Mesodermal cell (in vitro differentiated cells): Measurements from ENCODE around the gene ADAMTS2.
A peak's percentile ranks its signal among the peaks of the same experiment; 100 is the strongest.
"Not testable (repeated sequence)": the region's sequence is repeated elsewhere in the genome, so short reads cannot be mapped to it uniquely, and the experiment has no call there.

Source experiments
- H3K27ac ChIP-seq: 2 replicates; pipeline ENCODE4 v1.7.0; 2013; ENCODE audit warnings: mild to moderate bottlenecking, low read depth, low read length, moderate library complexity; ENCODE audit not compliant: severe bottlenecking
- H3K36me3 ChIP-seq: 2 replicates; pipeline ENCODE4 v1.7.1; 2013; ENCODE audit warnings: mild to moderate bottlenecking, low read length, moderate library complexity; ENCODE audit not compliant: control insufficient read depth, insufficient read depth
- H3K4me1 ChIP-seq: one replicate; pipeline ENCODE4 v1.7.1; 2013; ENCODE audit warnings: mild to moderate bottlenecking, low read length; ENCODE audit not compliant: insufficient read depth, control insufficient read depth, poor library complexity, severe bottlenecking
- H3K4me3 ChIP-seq: 2 replicates; pipeline ENCODE4 v1.7.0; 2013; ENCODE audit warnings: low read length, control low read depth, mild to moderate bottlenecking; ENCODE audit not compliant: insufficient read depth, poor library complexity, severe bottlenecking; ENCODE audit errors: extremely low read depth
- H3K9me3 ChIP-seq: 2 replicates; pipeline ENCODE4 v1.7.1; 2013; ENCODE audit warnings: mild to moderate bottlenecking, low read length, moderate library complexity; ENCODE audit not compliant: control insufficient read depth
- WGBS, 2 experiments: methylation state at CpG; one replicate each; pipeline ENCODE4 v1.1.5; 2013; ENCODE audit warnings: missing lambda C conversion rate in 2 of 2; ENCODE audit not compliant: insufficient coverage in 2 of 2; 5-methylcytosine and 5-hydroxymethylcytosine counted together

Gene ADAMTS2

DNA sequence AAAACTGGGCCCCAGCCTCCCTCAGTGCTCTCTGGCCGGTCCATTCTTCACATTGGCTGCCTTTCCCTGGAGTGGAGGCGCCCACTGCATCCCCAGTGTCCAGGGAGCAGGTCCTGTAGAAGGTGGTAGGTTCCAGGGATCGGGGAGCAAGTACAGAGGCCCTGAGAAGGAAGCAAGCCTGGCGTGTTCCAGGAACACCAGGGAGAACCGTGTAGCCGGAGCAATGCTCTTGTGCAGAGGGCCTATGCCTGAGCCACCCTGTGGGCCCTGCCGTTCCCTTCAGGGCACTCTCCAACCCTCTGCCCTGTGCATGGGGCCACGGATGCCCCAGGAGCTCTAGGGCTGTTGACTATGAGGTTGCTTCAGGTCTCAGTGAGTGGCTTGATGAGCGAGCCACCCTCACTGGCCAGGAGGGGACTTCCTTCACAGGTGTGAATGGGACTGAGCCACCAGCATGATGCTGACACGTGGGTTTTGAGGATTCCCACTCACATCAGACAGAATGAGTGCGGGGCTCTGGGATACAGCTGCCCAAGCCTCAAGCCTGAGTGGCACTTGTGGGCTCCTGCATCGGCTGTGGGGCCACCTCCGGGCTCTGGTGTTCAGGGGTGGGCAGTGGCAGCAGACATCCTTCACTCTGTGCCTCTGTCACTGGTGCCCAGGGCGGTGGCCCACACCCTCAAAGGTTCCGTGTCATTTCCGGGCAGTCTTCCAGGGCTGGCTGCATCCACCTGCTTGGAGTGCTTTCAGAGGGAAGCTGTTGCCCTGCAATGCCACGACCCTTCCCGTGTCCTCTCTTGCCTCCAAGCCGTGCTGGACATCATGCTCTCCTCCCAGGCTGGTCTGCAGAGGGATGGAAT, 54.4 kb downstream of the ADAMTS2 start:
- no peak overlapping the region for H3K4me3 ChIP-seq
- H3K9me3 ChIP-seq, result no peaks in the 10 kb centered on the region
- H3K27ac ChIP-seq, result no peak overlapping the region
- 92 to 95% methylated on average over 18 of the region's 19 CpGs for WGBS, 2 experiments
- H3K36me3 ChIP-seq, result no peaks in the 10 kb centered on the region
- H3K4me1 ChIP-seq, result peaks cover 4% of the 10 kb centered on the region

DNA sequence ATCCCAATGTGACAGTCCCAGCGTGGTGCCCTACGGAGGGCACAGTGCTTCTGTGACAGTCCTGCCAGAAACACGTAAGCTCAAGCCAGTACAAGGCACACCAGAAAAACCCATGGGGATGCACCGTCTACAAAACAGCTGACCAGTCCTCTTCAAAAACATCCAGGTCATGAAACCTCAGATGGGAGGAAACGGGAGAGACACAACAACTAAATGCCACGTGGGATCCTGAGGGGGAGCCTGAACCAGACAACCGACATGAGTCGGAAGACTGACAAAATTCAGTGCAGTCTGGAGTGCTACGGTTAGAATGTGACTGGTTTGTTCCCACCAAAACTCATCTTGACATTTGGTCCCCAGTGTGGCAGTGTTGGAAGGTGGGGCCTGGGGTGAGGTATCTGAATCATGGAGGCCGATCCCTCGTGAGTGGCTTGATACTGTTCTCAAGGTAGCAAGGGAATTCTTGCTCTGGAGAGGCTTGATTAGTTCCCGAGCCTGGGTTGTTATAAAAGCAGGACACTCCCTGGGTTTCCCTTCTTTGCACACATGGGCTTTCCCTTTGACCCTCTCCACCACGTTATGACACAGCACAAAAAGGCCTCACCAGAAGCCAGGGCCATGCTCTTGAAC, 55.4 kb downstream of the ADAMTS2 start:
- no peak overlapping the region for H3K27ac ChIP-seq
- H3K4me3 ChIP-seq, result no peak overlapping the region
- no peaks in the 10 kb centered on the region for H3K36me3 ChIP-seq
- 91 to 92% methylated on average over 12 to 13 of the region's 13 CpGs for whole genome bisulfite sequencing, 2 experiments
- H3K9me3 ChIP-seq, result no peaks in the 10 kb centered on the region
- H3K4me1 ChIP-seq, result peaks cover 11% of the 10 kb centered on the region

DNA sequence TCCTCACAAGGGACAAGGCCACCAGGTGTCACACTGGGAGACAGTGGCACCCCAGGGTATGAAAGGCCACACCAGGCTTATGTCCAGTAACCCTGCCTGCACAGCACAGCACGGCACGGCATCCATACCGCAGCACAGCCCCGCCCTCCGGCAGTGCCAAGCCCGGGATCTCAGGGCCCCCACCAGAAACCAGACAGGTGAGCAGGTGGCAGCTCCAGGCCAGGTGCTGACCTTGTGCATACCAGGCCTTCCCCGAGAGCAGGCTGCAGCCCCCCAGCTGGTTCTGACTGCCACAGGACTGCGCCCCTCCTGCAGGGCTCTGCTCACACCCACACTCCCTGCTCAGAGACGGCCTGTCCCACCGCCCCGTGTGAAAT, 56.5 kb downstream of the ADAMTS2 start:
- no peak overlapping the region for H3K27ac ChIP-seq
- H3K9me3 ChIP-seq, result no peaks in the 10 kb centered on the region
- WGBS, 2 experiments, result 93 to 95% methylated on average over 7 to 10 of the region's 11 CpGs

DNA sequence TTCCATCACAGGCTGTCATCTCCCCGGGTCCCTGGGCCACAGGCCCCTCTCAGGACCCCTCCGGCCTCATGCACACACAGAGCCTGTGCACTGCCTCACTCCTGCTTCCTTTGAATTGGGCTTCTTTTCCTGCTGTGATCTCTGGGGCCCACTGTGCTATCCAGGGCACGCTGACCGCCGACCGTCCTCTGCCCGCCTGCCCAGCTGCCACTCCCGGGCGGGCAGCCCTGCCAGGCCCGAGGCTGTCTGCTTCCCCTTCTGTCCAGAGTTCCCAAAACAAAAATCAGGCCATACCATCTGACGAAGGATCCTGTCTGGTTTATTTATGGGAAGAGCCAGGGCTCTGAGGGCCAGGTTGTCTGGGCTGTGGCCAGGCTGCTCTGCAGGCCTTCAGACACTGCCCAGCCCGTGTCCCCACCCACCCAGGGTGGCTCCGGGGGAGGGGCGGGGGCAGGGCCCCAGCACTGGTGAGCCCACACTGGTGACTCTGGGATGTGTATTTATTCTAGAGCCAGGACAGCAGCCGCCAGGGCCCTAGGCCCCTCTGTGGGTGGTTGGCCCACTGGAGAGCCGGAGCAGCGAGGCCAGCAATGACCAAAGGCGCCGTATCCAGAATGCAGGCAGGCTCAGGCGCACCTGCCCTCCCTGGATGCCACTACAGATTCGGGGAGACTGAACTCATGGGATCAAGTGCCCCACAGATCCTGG, 57.0 kb downstream of the ADAMTS2 start:
- H3K9me3 ChIP-seq, result no peaks in the 10 kb centered on the region
- 89 to 96% methylated on average over 18 to 19 of the region's 21 CpGs for WGBS, 2 experiments
- no peaks in the 10 kb centered on the region for H3K36me3 ChIP-seq
- peaks cover 11% of the 10 kb centered on the region for H3K4me1 ChIP-seq
- H3K4me3 ChIP-seq, result no peak overlapping the region
- no peak overlapping the region for H3K27ac ChIP-seq

More for the DNA sequence above, 56.5 kb downstream of the ADAMTS2 start:
- Histone ChIP-seq H3K4me3 (no peak overlapping the region), H3K36me3 (no peaks in the 10 kb centered on the region), H3K4me1 (peaks cover 11% of the 10 kb centered on the region)

DNA sequence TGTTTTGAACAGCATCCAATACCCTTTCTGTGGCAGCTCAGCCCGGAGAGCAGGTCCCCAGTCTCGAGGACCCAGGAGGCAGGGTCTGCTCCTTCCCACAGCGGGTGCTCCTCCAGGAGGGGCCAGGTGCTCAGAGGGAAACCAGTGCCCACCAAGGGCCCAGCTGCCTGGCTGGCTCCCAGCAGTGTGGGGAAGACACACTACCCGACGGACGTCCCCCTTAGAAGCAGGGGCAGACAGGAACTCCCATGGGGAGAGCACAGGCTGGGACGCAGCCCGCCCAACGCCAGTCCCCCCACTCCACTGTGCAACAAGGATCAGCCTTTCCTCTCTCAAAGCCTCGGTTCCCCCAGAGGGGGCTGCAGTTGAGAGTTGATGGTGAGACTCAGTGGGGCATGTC, 57.6 kb downstream of the ADAMTS2 start:
- H3K36me3 ChIP-seq, result no peaks in the 10 kb centered on the region
- no peaks in the 10 kb centered on the region for H3K9me3 ChIP-seq
- H3K4me3 ChIP-seq, result no peak overlapping the region
- no peak overlapping the region for H3K27ac ChIP-seq
- WGBS, 2 experiments, result 92 to 100% methylated on average over 2 to 10 of the region's 10 CpGs
- peaks cover 11% of the 10 kb centered on the region for H3K4me1 ChIP-seq

DNA sequence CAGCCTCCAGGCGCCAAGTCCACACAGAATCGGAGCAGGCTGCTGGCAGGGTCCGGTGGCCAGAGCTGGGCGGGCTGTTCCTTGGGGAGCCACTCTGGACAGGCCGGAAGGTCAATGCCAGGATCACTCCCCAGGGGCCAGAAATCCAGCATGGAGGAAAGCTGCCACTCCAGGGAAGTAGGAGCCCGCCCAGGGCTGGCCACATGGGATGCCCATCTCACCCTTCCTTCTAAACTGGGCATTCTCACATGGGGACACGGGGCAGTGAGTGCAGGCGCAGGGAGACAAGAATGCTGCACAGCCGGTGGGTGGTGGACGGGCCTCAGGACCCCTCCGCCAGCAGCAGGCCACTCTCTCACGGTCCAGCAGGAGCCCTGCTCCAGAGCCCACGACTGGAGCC, 58.2 kb downstream of the ADAMTS2 start:
- Histone ChIP-seq H3K27ac (no peak overlapping the region), H3K36me3 (no peaks in the 10 kb centered on the region), H3K4me3 (no peak overlapping the region), H3K9me3 (peaks cover 3% of the 10 kb centered on the region), H3K4me1 (peaks cover 11% of the 10 kb centered on the region)
- WGBS, 2 experiments, result 91 to 92% methylated on average over 11 to 13 of the region's 13 CpGs

DNA sequence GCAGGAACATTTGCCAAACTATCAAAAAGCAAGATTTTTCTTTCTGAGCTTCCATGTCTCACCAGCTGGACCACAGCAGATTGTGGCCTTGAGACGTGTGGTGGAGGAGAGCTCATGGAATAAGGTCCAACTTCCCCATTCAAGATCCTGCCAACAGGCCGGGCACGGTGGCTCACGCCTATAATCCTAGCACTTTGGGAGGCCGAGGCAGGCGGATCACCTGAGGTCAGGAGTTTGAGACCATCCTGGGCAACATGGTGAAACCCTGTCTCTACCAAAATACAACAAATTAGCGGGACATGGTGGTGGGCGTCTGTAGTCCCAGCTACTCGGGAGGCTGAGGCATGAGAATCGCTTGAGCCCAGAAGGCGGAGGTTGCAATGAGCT, 59.5 kb downstream of the ADAMTS2 start:
- not testable (repeated sequence) for H3K4me3 ChIP-seq, H3K9me3 ChIP-seq, H3K36me3 ChIP-seq
- peak overlapping the region; percentile 80 for H3K27ac ChIP-seq
- WGBS, 2 experiments, result 95 to 98% methylated on average over 11 of the region's 11 CpGs
- H3K4me1 ChIP-seq, result peaks cover 11% of the 10 kb centered on the region

DNA sequence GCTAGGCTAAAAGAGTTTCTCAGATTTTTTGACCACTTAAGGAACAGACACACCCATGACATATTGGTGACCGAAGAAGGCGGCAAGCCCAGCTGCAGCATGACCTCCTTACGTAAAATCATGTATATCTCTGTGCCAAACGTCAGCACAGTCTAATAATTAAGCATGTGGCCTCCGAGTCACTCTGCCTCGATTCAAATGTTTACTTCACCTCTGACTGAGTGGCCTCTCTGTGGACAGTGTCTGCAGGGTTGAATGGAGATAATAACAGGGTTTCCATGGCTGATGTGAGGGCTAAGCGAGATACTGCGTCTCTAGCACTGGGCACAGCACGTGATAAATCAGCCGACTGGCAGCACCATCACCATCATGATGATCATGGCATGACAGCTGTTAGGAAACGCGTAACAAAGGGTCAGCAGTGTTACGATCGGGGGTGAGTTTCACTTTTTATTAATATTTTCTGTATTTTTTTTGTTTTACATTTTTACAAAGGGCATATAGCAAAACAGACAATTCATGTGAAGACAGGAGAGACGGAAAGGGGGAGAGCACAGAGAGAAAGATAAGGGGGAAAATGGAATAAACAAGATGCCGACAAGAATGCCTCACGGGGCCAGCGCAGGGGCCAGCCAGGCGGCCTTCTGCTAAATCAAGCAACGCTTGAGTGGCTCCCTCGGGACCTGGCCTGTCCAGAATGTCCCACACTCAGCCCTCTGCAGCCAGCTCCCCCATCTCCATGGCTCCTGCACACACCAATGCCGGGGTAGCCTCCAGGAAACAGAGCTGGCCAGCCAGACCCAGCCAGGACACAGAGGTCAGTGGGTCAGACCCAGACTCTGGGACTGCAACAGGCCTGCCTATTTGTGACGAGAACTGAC, 60.3 kb downstream of the ADAMTS2 start:
- H3K9me3 ChIP-seq, result peaks cover 5% of the 10 kb centered on the region
- H3K36me3 ChIP-seq, result no peaks in the 10 kb centered on the region
- H3K27ac ChIP-seq, result peak overlapping the region; percentile 80
- peaks cover 11% of the 10 kb centered on the region for H3K4me1 ChIP-seq
- H3K4me3 ChIP-seq, result no peak overlapping the region
- WGBS, 2 experiments, result 87% methylated on average over 17 to 19 of the region's 23 CpGs

DNA sequence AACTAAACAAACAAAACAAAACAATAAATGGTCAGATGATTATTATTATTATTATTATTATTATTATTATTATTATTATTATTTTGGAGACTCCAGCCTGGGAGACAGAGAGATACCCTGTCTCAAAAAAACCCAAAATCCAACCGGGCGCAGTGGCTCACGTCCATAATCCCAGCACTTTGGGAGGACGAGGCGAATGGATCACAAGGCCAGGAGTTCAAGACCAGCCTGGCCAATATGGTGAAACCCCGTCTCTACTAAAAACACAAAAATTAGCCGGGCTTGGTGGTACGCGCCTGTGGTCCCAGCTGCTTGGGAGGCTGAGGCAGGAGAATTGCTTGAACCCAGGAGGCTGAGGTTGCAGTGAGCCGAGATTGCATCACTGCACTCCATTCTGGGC, 61.4 kb downstream of the ADAMTS2 start:
- H3K4me1 ChIP-seq, result peaks cover 11% of the 10 kb centered on the region
- not testable (repeated sequence) for H3K36me3 ChIP-seq, H3K27ac ChIP-seq, H3K4me3 ChIP-seq, H3K9me3 ChIP-seq
- 95 to 99% methylated on average over 9 of the region's 10 CpGs for WGBS, 2 experiments

DNA sequence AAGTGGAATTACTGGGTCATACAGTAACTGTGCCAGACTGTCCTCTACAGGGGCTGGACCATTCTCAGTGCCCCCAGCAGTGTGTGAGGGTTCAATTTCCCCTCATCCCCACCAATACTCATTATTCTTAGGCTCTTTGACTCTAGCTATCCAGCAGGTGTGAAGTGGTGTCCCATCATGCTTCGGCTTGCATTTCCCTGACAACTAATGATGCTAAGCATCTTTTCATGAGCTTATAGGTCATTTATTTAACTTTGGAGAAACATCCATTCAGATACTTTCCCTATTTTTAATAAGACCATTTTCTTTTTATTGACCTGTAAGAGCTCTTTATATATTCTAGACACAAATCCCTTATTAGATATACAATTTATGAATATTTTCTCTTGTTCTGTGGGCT, 63.6 kb downstream of the ADAMTS2 start:
- Histone ChIP-seq H3K4me3 (no peak overlapping the region), H3K27ac (no peak overlapping the region), H3K9me3 (peaks cover 5% of the 10 kb centered on the region), H3K4me1 (peaks cover 9% of the 10 kb centered on the region), H3K36me3 (no peaks in the 10 kb centered on the region)
- 100% methylated on average over 1 of the region's 1 CpG; no CpG with 5 or more reads in 1 of the 2 experiments for WGBS, 2 experiments
